CD4-positive, CD25-positive, alpha-beta regulatory T cell (primary cell): ENCODE data around the gene MRPL28. TPM values are rescaled to one million over a fixed set of nuclear protein-coding genes. Genes with fewer than 3 reads are reported as not detected.
A peak's percentile ranks its signal among the peaks of the same experiment; 100 is the strongest.

Source experiments
- ATAC-seq, 2 donors: fragments of 150-1000 bp; cut with Tn5 transposase; one replicate each; pipeline ENCODE4 v1.10.0; 2021; ENCODE audit warnings: low read depth in 2 of 2, moderate number of reproducible peaks in 2 of 2, moderate library complexity in 1 of 2
- DNase-seq, 3 donors: peaks; one replicate each; pipeline versions ENCODE4 v3.0.0 to v3.0.0-alpha.2; 2012 to 2022; ENCODE audit warnings: mixed read lengths in 1 of 3
- H3K27ac ChIP-seq: one replicate; pipeline ENCODE4 v1.7.0; 2013; ENCODE audit warnings: mild to moderate bottlenecking, low read length; ENCODE audit not compliant: insufficient read depth, poor library complexity, severe bottlenecking
- H3K27me3 ChIP-seq: one replicate; pipeline ENCODE4 v1.7.0; 2013; ENCODE audit warnings: low read length; ENCODE audit not compliant: control insufficient read depth, insufficient read depth
- H3K36me3 ChIP-seq: one replicate; pipeline ENCODE4 v1.7.0; 2013; ENCODE audit warnings: mild to moderate bottlenecking, low read length, moderate library complexity; ENCODE audit not compliant: control insufficient read depth, insufficient read depth
- H3K4me1 ChIP-seq: 2 replicates; pipeline ENCODE4 v1.7.0; 2013; ENCODE audit warnings: mild to moderate bottlenecking, low read length; ENCODE audit not compliant: insufficient read depth, control insufficient read depth, poor library complexity, severe bottlenecking
- H3K4me3 ChIP-seq: one replicate; pipeline ENCODE4 v1.7.0; 2013; ENCODE audit warnings: low read depth, mild to moderate bottlenecking, low read length, moderate library complexity
- H3K9me3 ChIP-seq, 2 experiments: 1 replicate in 1 of 2; 2 replicates in 1 of 2; pipeline ENCODE4 v1.7.0; 2013; ENCODE audit warnings: low read length in 2 of 2, mild to moderate bottlenecking in 1 of 2, moderate library complexity in 1 of 2; ENCODE audit not compliant: control insufficient read depth in 2 of 2
- H3K27ac Mint-ChIP-seq, 3 donors: one replicate each; pipeline ENCODE4 v1.8.0; 2020 to 2022; ENCODE audit warnings: mild to moderate bottlenecking in 3 of 3, mixed read lengths in 3 of 3, moderate library complexity in 2 of 3
- H3K27me3 Mint-ChIP-seq: one replicate; pipeline ENCODE4 v1.8.0; 2022; ENCODE audit warnings: mild to moderate bottlenecking, mixed read lengths
- H3K36me3 Mint-ChIP-seq: one replicate; pipeline ENCODE4 v1.8.0; 2020; ENCODE audit warnings: mixed read lengths
- H3K4me1 Mint-ChIP-seq, 4 donors: one replicate each; pipeline ENCODE4 v1.8.0; 2020 to 2022; ENCODE audit warnings: mixed read lengths in 4 of 4, mild to moderate bottlenecking in 1 of 4
- H3K4me3 Mint-ChIP-seq, 4 donors: one replicate each; pipeline ENCODE4 v1.8.0; 2020 to 2022; ENCODE audit warnings: mild to moderate bottlenecking in 4 of 4, mixed read lengths in 4 of 4, moderate library complexity in 3 of 4
- H3K9me3 Mint-ChIP-seq, 7 donors: one replicate each; pipeline ENCODE4 v1.8.0; 2020 to 2022; ENCODE audit warnings: mixed read lengths in 7 of 7, mild to moderate bottlenecking in 3 of 7, moderate library complexity in 2 of 7
- polyA plus RNA-seq, 4 donors: library from polyadenylated mRNA; unstranded; fragments of 300-500 nt; fragmentation: Illumina TruSeq; gene quantifications; one replicate each; pipeline ENCODE4 v1.2.3, GENCODE V29; 2021
- total RNA-seq: library from RNA; stranded (reverse); gene quantifications from one replicate; pipeline ENCODE4 v1.2.3, GENCODE V29; 2022

MRPL28 gene
- total and polyA plus RNA-seq, 5 donors from 2014 or later = 37.8 to 109 (median 72.1) TPM

- H3K36me3 ChIP-seq = no peaks in the 10 kb centered on the region
- H3K27me3 ChIP-seq = no peaks in the 10 kb centered on the region
- Mint-ChIP-seq H3K27ac (peak overlapping the region in 1 of 3 donors; percentile 63), H3K27me3 (no peaks in the 10 kb centered on the region), H3K9me3 (no peaks in the 10 kb centered on the region), H3K36me3 (no peaks in the 10 kb centered on the region), H3K4me1 (peaks cover 0 to 23% (median 12%) of the 10 kb centered on the region in 4 donors), H3K4me3 (peak overlapping the region in 1 of 4 donors; percentile 34)
- no peak overlapping the region for H3K27ac ChIP-seq
- peaks cover 38% of the 10 kb centered on the region for H3K4me1 ChIP-seq
- ATAC-seq (no peak), DNase-seq (no peak)
- no peaks in the 10 kb centered on the region for H3K9me3 ChIP-seq
- no peak overlapping the region for H3K4me3 ChIP-seq
Observed at GRCh38 chr16:356741-357140, 13.6 kb downstream of the MRPL28 start.

DNA sequence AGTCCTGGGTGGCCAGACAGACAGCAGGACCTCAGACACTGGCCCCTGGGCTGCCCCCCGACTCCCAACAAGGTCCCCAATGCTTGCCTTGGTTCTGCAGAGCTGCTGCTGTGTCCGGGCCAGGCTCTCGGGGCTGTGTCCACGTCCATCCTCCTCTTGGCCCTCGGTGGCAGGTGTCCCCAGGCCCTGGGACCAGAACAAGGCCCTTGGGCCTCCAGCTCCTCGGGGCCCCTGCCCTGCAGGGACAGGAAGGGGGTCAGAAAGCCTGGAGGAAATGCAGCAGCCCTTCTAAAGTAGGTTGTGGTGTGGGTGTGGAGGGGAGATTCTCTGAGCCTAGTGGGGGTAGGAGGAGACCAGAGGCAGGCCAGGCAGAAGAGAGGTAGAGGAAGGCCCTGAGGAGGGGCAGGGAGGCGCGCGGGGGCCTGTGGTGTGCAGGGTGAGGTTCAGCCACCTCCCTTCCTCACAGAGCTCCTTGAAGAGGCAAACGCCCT is 15.3 kb downstream of the MRPL28 start:
- H3K4me1 Mint-ChIP-seq = peaks cover 0 to 41% (median 22%) of the 10 kb centered on the region in 4 donors
- DNase-seq = peak in 2 of 3 donors; percentile 46 to 87
- no peaks in the 10 kb centered on the region for H3K9me3 ChIP-seq
- H3K27ac ChIP-seq = peak overlapping the region; percentile 53
- peak overlapping the region; percentile 89 to 99 (median 93) for H3K27ac Mint-ChIP-seq
- peaks cover 3% of the 10 kb centered on the region for H3K36me3 ChIP-seq
- H3K27me3 Mint-ChIP-seq = no peaks in the 10 kb centered on the region
- H3K4me3 ChIP-seq = peak overlapping the region; percentile 44
- H3K36me3 Mint-ChIP-seq = peaks cover 7% of the 10 kb centered on the region
- peak in 1 of 2 donors; percentile 10 for ATAC-seq
- no peaks in the 10 kb centered on the region for H3K27me3 ChIP-seq
- H3K9me3 Mint-ChIP-seq = no peaks in the 10 kb centered on the region
- H3K4me1 ChIP-seq = peaks cover 46% of the 10 kb centered on the region
- peak overlapping the region; percentile 76 to 91 (median 79) for H3K4me3 Mint-ChIP-seq

GRCh38 chr16:354291-354881 is 16.0 kb downstream of the MRPL28 start:
- H3K36me3 Mint-ChIP-seq = peaks cover 7% of the 10 kb centered on the region
- Histone ChIP-seq H3K4me1 (peaks cover 47% of the 10 kb centered on the region), H3K27me3 (no peaks in the 10 kb centered on the region), H3K36me3 (peaks cover 3% of the 10 kb centered on the region), H3K9me3 (no peaks in the 10 kb centered on the region), H3K4me3 (no peak overlapping the region), H3K27ac (peak overlapping the region; percentile 53)
- no peaks in the 10 kb centered on the region for H3K27me3 Mint-ChIP-seq
- no peak for DNase-seq
- H3K4me3 Mint-ChIP-seq = peak overlapping the region in 3 of 4 donors; percentile 52 to 84 (median 74)
- peaks cover 0 to 47% (median 28%) of the 10 kb centered on the region in 4 donors for H3K4me1 Mint-ChIP-seq
- H3K27ac Mint-ChIP-seq = peak overlapping the region; percentile 83 to 94 (median 89)
- no peaks in the 10 kb centered on the region for H3K9me3 Mint-ChIP-seq
- ATAC-seq = no peak

GRCh38 chr16:353404-354290 is 16.7 kb downstream of the MRPL28 start:
- Mint-ChIP-seq H3K4me1 (peaks cover 0 to 51% (median 31%) of the 10 kb centered on the region in 4 donors), H3K27me3 (no peaks in the 10 kb centered on the region), H3K9me3 (no peaks in the 10 kb centered on the region), H3K36me3 (peaks cover 7% of the 10 kb centered on the region), H3K27ac (peak overlapping the region; percentile 78 to 94 (median 83)), H3K4me3 (peak overlapping the region; percentile 52 to 84 (median 74))
- Histone ChIP-seq H3K27me3 (no peaks in the 10 kb centered on the region), H3K4me3 (no peak overlapping the region), H3K4me1 (peaks cover 51% of the 10 kb centered on the region), H3K27ac (peak overlapping the region; percentile 73), H3K36me3 (peaks cover 3% of the 10 kb centered on the region), H3K9me3 (no peaks in the 10 kb centered on the region)
- no peak for ATAC-seq
- DNase-seq = no peak

- DNase-seq (peak; percentile 98 to 100 (median 99)), ATAC-seq (peak; percentile 81 to 82)
- H3K27ac ChIP-seq = peak within 1 kb of the TSS; percentile 73
- H3K9me3 ChIP-seq = no peaks in the 10 kb centered on the region
- peaks cover 51% of the 10 kb centered on the region for H3K4me1 ChIP-seq
- H3K36me3 Mint-ChIP-seq = peaks cover 7% of the 10 kb centered on the region
- H3K27me3 ChIP-seq = no peaks in the 10 kb centered on the region
- H3K4me1 Mint-ChIP-seq = peaks cover 0 to 60% (median 35%) of the 10 kb centered on the region in 4 donors
- H3K9me3 Mint-ChIP-seq = no peaks in the 10 kb centered on the region
- H3K27me3 Mint-ChIP-seq = no peaks in the 10 kb centered on the region
- H3K36me3 ChIP-seq = peaks cover 5% of the 10 kb centered on the region
- peak within 1 kb of the TSS; percentile 37 for H3K4me3 ChIP-seq
- H3K27ac Mint-ChIP-seq = peak within 1 kb of the TSS; percentile 84 to 95 (median 90)
- peak within 1 kb of the TSS; percentile 94 to 97 (median 95) for H3K4me3 Mint-ChIP-seq
Observed at GRCh38 chr16:352547-353403, 17.6 kb downstream of the MRPL28 start, which contains the start of gene AXIN1. Gene AXIN1 (minus strand): TSS chr16:352723. CDS start chr16:347025, 5,698 bp downstream.

GRCh38 chr16:351804-352520 is 18.4 kb downstream of the MRPL28 start:
- no peaks in the 10 kb centered on the region for H3K27me3 Mint-ChIP-seq
- H3K4me1 Mint-ChIP-seq = peaks cover 0 to 68% (median 43%) of the 10 kb centered on the region in 4 donors
- peak in 2 of 3 donors; percentile 8 to 53 for DNase-seq
- H3K36me3 Mint-ChIP-seq = peaks cover 10% of the 10 kb centered on the region
- no peaks in the 10 kb centered on the region for H3K9me3 Mint-ChIP-seq
- H3K4me3 ChIP-seq = peak overlapping the region; percentile 37
- peaks cover 51% of the 10 kb centered on the region for H3K4me1 ChIP-seq
- H3K27ac ChIP-seq = peak overlapping the region; percentile 61
- H3K27me3 ChIP-seq = no peaks in the 10 kb centered on the region
- H3K4me3 Mint-ChIP-seq = peak overlapping the region; percentile 94 to 97 (median 95)
- peak overlapping the region; percentile 84 to 95 (median 90) for H3K27ac Mint-ChIP-seq
- ATAC-seq = peak; percentile 8
- H3K36me3 ChIP-seq = peaks cover 9% of the 10 kb centered on the region
- H3K9me3 ChIP-seq = no peaks in the 10 kb centered on the region
